PC-3 (cell line): ENCODE data around the gene HID1.
"Not testable (repeated sequence)": the region's sequence is repeated elsewhere in the genome, so short reads cannot be mapped to it uniquely, and the experiment has no call there.

Experiments
- CTCF ChIP-seq: fragments of 300-600 bp; sonication (generic); conservative IDR thresholded peaks from 2 replicates; pipeline ENCODE4 v1.5.1; 2017; ENCODE audit warnings: antibody characterized with exemption, low read depth, mild to moderate bottlenecking, low read length
- EZH2 ChIP-seq: fragments of 300-600 bp; sonication (generic); IDR thresholded peaks from one replicate; pipeline ENCODE4 v1.6.1; 2017; ENCODE audit warnings: antibody characterized with exemption, mild to moderate bottlenecking, low read length; ENCODE audit not compliant: unreplicated experiment
- EZH2phosphoT487 ChIP-seq: fragments of 300-600 bp; sonication (generic); IDR thresholded peaks from 2 replicates; pipeline ENCODE4 v1.6.1; 2018; ENCODE audit warnings: mild to moderate bottlenecking, antibody characterized with exemption, low read length, borderline replicate concordance

- not testable (repeated sequence) for TF ChIP-seq CTCF, EZH2, EZH2phosphoT487
Measured at GRCh38 chr17:75006084-75006483, 33.5 kb upstream of the HID1 start.
